HepG2 (cell line): ENCODE measurements around the gene EIF5B. TPM values are rescaled to one million over a fixed set of nuclear protein-coding genes. Genes with fewer than 3 reads are reported as not detected.

ENCODE experiments used
- BCL6 ChIP-seq: IDR thresholded peaks from 2 replicates; pipeline ENCODE4 v1.6.1; 2016; ENCODE audit warnings: missing genetic modification reagents, missing compliant biosample characterization
- MZF1 ChIP-seq: sonication (generic); formaldehyde crosslinking; IDR thresholded peaks from 2 replicates; pipeline ENCODE4 v1.8.1; 2023; ENCODE audit warnings: mild to moderate bottlenecking, missing genetic modification reagents, borderline replicate concordance
- NFYB ChIP-seq: sonication (generic); formaldehyde crosslinking; IDR thresholded peaks from 2 replicates; pipeline ENCODE4 v1.4.0; 2020; ENCODE audit warnings: missing genetic modification reagents
- POLR2AphosphoS2 ChIP-seq: IDR thresholded peaks from 2 replicates; pipeline ENCODE4 v1.6.1; 2011; ENCODE audit warnings: low read depth, low read length, improper control_type of control experiment
- RCOR2 ChIP-seq: IDR thresholded peaks from 2 replicates; pipeline ENCODE4 v1.6.1; 2016; ENCODE audit warnings: missing biosample characterization, missing genetic modification reagents
- RXRA ChIP-seq: sonication (generic); formaldehyde crosslinking; IDR thresholded peaks from 2 replicates; pipeline ENCODE4 v1.5.1; 2020; ENCODE audit warnings: missing genetic modification reagents
- TCF7L2 ChIP-seq: IDR thresholded peaks from 2 replicates; pipeline ENCODE4 v1.6.1; 2011; ENCODE audit warnings: mild to moderate bottlenecking, low read depth, low read length, moderate library complexity
- TGIF2 ChIP-seq: IDR thresholded peaks from 2 replicates; pipeline ENCODE4 v1.6.1; 2016; ENCODE audit warnings: control low read depth, missing compliant biosample characterization
- WIZ ChIP-seq: sonication (generic); formaldehyde crosslinking; IDR thresholded peaks from 2 replicates; pipeline ENCODE4 v1.5.1; 2020; ENCODE audit warnings: mild to moderate bottlenecking, missing genetic modification reagents
- ZNF567 ChIP-seq: sonication (generic); formaldehyde crosslinking; IDR thresholded peaks from 2 replicates; pipeline ENCODE4 v1.8.1; 2023; ENCODE audit warnings: mild to moderate bottlenecking, missing genetic modification reagents, borderline replicate concordance
- ZNF790 ChIP-seq: sonication (generic); formaldehyde crosslinking; IDR thresholded peaks from 2 replicates; pipeline ENCODE4 v1.8.0; 2022; ENCODE audit warnings: missing genetic modification reagents, mild to moderate bottlenecking, borderline replicate concordance
- ZNF816 ChIP-seq: sonication (generic); formaldehyde crosslinking; IDR thresholded peaks from 2 replicates; pipeline ENCODE4 v1.8.0; 2022; ENCODE audit warnings: missing genetic modification reagents, mild to moderate bottlenecking, borderline replicate concordance
- polyA plus RNA-seq, 8 experiments: library from polyadenylated mRNA; depleted of rRNA in 3 of 8; stranded (reverse) in 7 of 8; unstranded in 1 of 8; fragments of >200 nt; fragmentation: Illumina TruSeq in 4 of 8; extraction: Trizol in 4 of 8; gene quantifications; 2 replicates each; pipeline versions ENCODE4 v1.2.1 to v1.2.3, GENCODE V29; 2011 to 2016; ENCODE audit warnings: low read depth in 4 of 8, missing spikeins in 1 of 8, mixed read lengths in 1 of 8; ENCODE audit not compliant: insufficient read depth in 1 of 8
- total RNA-seq, 5 experiments: library from RNA; depleted of rRNA; stranded (reverse); fragments of >200 nt; fragmentation: Illumina TruSeq; extraction: Trizol; gene quantifications; 2 replicates each; pipeline ENCODE4 v1.2.3, GENCODE V29; 2016; ENCODE audit warnings: low read depth in 1 of 5
- TF ChIP-seq, protein P1 (sequence below): sonication (generic); formaldehyde crosslinking; IDR thresholded peaks from 2 replicates; pipeline ENCODE4 v1.5.0; 2020; ENCODE audit warnings: missing genetic modification reagents
- TF ChIP-seq, protein P2 (sequence below), 2 experiments: IDR thresholded peaks; 2 replicates each; pipeline ENCODE4 v1.6.1; 2011 to 2012; ENCODE audit warnings: low read length in 2 of 2, borderline replicate concordance in 1 of 2, low read depth in 1 of 2, mild to moderate bottlenecking in 1 of 2, moderate library complexity in 1 of 2
- TF ChIP-seq, protein P3 (sequence below): sonication (generic); formaldehyde crosslinking; IDR thresholded peaks from 2 replicates; pipeline ENCODE4 v1.4.0; 2020; ENCODE audit warnings: missing genetic modification reagents, borderline replicate concordance
- TF ChIP-seq, protein P4 (sequence below): sonication (generic); formaldehyde crosslinking; IDR thresholded peaks from 2 replicates; pipeline ENCODE4 v1.4.0; 2020; ENCODE audit warnings: missing genetic modification reagents, borderline replicate concordance
- TF ChIP-seq, protein P5 (sequence below): sonication (generic); formaldehyde crosslinking; IDR thresholded peaks from 2 replicates; pipeline ENCODE4 v1.4.0; 2020; ENCODE audit warnings: missing genetic modification reagents

The EIF5B gene
- total and polyA plus RNA-seq, 2 of the 13 experiments (the other 11 are each of a cell fraction or from before 2014, with no cell fraction given), result 8.8 to 32.1 TPM

DNA sequence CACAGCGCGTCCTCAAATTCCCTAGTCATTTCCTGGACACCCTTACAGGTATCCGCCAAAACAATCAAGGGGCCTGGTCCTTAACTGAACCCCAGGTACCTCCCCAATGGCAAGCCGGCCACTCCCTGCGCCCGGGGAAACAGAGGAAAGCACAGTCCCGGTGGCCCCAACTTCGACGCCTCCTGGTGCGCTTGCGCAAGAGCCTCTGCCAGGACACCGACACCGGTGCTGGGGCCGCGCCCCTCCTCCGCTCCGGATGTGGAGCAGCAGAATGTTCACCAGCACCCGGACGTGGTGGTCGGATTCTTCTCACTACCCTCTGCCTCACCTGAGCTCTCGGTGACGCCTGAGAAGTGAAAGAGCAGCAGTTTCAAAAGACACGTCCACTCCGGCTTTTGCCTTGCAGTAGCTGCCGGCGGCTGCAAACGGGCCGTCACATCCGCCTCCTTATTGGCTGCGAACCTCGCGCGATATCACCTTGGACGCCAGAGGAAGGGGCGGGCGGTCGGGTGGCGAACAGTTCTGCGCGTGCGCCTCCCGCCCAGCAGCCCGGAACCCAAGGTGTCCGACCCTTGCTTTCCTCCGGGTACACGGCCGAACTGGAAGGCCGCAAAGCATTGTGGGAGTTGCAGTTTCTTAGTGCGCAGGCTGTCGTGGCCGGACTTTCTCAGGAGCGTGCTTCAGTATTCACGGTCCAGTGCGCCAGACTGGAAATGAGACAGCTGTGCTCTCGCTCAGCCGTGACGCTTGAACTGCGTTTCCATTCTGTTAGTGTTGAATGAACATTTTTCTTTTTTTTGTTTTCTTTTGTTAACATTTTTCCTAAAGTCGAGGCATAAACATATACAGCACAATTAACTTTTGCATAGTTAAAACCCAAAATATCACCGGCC is 1.0 kb upstream of the EIF5B start, which contains the start of gene TXNDC9 (continued):
- no peak for TF ChIP-seq RCOR2
- no peak for TF ChIP-seq MZF1 (CRISPR knock-in tag)
- TF ChIP-seq ZNF816 (CRISPR knock-in tag), result 0 out of 2 replicates have a peak, but pooled peaks have one; percentile 84
- TF ChIP-seq, protein P1, sequence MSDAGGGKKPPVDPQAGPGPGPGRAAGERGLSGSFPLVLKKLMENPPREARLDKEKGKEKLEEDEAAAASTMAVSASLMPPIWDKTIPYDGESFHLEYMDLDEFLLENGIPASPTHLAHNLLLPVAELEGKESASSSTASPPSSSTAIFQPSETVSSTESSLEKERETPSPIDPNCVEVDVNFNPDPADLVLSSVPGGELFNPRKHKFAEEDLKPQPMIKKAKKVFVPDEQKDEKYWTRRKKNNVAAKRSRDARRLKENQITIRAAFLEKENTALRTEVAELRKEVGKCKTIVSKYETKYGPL (CRISPR knock-in tag), result peak; percentile 75; the same call in 1 of the 2 replicates
- TF ChIP-seq RXRA (CRISPR knock-in tag), result peak; percentile 81
- no peak; the same call in 1 of the 2 replicates for TF ChIP-seq TGIF2 (CRISPR knock-in tag)
- TF ChIP-seq, protein P2, sequence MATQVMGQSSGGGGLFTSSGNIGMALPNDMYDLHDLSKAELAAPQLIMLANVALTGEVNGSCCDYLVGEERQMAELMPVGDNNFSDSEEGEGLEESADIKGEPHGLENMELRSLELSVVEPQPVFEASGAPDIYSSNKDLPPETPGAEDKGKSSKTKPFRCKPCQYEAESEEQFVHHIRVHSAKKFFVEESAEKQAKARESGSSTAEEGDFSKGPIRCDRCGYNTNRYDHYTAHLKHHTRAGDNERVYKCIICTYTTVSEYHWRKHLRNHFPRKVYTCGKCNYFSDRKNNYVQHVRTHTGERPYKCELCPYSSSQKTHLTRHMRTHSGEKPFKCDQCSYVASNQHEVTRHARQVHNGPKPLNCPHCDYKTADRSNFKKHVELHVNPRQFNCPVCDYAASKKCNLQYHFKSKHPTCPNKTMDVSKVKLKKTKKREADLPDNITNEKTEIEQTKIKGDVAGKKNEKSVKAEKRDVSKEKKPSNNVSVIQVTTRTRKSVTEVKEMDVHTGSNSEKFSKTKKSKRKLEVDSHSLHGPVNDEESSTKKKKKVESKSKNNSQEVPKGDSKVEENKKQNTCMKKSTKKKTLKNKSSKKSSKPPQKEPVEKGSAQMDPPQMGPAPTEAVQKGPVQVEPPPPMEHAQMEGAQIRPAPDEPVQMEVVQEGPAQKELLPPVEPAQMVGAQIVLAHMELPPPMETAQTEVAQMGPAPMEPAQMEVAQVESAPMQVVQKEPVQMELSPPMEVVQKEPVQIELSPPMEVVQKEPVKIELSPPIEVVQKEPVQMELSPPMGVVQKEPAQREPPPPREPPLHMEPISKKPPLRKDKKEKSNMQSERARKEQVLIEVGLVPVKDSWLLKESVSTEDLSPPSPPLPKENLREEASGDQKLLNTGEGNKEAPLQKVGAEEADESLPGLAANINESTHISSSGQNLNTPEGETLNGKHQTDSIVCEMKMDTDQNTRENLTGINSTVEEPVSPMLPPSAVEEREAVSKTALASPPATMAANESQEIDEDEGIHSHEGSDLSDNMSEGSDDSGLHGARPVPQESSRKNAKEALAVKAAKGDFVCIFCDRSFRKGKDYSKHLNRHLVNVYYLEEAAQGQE (IDR thresholded peaks at IDR 0.05; ENCODE audit: borderline replicate concordance in 1 of 2, low read depth in 1 of 2, low read length in 2 of 2), result peak in 1 of 2 experiments; percentile 46; a peak in 2 of 4 replicates
- TF ChIP-seq ZNF790, result peak; percentile 76
- TF ChIP-seq WIZ (CRISPR knock-in tag), result peak; percentile 75; the same call in 1 of the 2 replicates
- TF ChIP-seq NFYB (CRISPR knock-in tag), result peak; percentile 82
- no peak for TF ChIP-seq TCF7L2
- TF ChIP-seq ZNF567 (CRISPR knock-in tag), result peak; percentile 99
- peak; percentile 85; the same call in 1 of the 2 replicates for TF ChIP-seq POLR2AphosphoS2
- TF ChIP-seq, protein P3, sequence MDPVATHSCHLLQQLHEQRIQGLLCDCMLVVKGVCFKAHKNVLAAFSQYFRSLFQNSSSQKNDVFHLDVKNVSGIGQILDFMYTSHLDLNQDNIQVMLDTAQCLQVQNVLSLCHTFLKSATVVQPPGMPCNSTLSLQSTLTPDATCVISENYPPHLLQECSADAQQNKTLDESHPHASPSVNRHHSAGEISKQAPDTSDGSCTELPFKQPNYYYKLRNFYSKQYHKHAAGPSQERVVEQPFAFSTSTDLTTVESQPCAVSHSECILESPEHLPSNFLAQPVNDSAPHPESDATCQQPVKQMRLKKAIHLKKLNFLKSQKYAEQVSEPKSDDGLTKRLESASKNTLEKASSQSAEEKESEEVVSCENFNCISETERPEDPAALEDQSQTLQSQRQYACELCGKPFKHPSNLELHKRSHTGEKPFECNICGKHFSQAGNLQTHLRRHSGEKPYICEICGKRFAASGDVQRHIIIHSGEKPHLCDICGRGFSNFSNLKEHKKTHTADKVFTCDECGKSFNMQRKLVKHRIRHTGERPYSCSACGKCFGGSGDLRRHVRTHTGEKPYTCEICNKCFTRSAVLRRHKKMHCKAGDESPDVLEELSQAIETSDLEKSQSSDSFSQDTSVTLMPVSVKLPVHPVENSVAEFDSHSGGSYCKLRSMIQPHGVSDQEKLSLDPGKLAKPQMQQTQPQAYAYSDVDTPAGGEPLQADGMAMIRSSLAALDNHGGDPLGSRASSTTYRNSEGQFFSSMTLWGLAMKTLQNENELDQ (CRISPR knock-in tag), result no peak
- TF ChIP-seq, protein P4, sequence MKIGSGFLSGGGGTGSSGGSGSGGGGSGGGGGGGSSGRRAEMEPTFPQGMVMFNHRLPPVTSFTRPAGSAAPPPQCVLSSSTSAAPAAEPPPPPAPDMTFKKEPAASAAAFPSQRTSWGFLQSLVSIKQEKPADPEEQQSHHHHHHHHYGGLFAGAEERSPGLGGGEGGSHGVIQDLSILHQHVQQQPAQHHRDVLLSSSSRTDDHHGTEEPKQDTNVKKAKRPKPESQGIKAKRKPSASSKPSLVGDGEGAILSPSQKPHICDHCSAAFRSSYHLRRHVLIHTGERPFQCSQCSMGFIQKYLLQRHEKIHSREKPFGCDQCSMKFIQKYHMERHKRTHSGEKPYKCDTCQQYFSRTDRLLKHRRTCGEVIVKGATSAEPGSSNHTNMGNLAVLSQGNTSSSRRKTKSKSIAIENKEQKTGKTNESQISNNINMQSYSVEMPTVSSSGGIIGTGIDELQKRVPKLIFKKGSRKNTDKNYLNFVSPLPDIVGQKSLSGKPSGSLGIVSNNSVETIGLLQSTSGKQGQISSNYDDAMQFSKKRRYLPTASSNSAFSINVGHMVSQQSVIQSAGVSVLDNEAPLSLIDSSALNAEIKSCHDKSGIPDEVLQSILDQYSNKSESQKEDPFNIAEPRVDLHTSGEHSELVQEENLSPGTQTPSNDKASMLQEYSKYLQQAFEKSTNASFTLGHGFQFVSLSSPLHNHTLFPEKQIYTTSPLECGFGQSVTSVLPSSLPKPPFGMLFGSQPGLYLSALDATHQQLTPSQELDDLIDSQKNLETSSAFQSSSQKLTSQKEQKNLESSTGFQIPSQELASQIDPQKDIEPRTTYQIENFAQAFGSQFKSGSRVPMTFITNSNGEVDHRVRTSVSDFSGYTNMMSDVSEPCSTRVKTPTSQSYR, result peak; percentile 53; the same call in 1 of the 2 replicates
- TF ChIP-seq, protein P5, sequence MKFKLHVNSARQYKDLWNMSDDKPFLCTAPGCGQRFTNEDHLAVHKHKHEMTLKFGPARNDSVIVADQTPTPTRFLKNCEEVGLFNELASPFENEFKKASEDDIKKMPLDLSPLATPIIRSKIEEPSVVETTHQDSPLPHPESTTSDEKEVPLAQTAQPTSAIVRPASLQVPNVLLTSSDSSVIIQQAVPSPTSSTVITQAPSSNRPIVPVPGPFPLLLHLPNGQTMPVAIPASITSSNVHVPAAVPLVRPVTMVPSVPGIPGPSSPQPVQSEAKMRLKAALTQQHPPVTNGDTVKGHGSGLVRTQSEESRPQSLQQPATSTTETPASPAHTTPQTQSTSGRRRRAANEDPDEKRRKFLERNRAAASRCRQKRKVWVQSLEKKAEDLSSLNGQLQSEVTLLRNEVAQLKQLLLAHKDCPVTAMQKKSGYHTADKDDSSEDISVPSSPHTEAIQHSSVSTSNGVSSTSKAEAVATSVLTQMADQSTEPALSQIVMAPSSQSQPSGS (CRISPR knock-in tag), result peak; percentile 93; the same call in 1 of the 2 replicates
- peak; percentile 60 for TF ChIP-seq BCL6 (CRISPR knock-in tag)
